Measurements from ENCODE around the gene FLAD1.
A peak's percentile ranks its signal among the peaks of the same experiment; 100 is the strongest.

The FLAD1 gene

DNA sequence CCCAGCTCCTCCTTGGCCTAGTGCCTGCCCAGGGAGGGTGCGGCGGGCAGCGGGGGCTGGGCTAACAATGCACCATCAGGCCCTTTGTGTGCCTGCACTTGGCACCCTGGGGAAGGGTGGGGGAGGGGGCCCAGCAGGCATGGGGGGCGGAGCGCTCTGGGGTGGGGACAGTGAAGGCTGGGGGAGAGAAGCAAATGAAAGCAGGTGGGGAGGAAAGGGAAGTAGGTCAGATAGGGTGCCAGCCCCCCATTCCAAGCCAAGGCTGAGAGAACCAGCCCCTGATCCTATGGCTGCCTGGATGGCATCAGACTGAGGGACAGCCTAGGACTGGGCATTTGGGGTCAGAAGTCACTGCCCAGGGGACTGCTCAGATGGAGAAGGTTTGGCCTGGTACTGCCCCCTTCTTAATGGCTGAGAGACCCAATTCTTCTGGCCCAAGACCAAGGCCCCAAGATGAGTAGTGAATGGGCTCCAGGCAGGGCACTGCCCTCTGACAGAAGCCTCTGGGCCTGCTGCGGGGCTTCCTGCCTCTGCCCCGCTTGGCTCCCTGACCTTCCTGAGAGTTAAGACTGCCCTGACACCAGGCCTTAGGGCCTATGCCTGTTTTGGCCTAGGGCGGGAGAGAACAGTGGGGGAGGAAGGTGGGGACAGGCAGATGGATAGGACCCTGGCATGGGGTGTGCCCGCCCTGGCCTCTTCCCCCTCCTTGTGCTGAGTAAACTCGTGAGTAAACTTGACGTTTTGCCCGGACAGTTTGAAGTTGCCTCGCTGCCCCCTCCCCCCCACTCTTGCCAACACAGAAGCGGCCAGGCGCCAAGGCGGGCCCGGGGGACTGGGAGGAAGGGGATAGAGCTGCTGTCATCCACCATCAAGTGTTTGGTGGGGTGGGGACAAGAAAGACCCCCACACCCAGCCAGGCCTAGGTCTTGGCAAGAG lies 22.2 kb downstream of the FLAD1 start:
- DNase-seq: no peak

- DNase-seq: no peak
Measured at GRCh38 chr1:155006601-155007101, 23.5 kb downstream of the FLAD1 start.

- DNase-seq: no peak
Measured at GRCh38 chr1:155007251-155007828, 24.2 kb downstream of the FLAD1 start.

DNA sequence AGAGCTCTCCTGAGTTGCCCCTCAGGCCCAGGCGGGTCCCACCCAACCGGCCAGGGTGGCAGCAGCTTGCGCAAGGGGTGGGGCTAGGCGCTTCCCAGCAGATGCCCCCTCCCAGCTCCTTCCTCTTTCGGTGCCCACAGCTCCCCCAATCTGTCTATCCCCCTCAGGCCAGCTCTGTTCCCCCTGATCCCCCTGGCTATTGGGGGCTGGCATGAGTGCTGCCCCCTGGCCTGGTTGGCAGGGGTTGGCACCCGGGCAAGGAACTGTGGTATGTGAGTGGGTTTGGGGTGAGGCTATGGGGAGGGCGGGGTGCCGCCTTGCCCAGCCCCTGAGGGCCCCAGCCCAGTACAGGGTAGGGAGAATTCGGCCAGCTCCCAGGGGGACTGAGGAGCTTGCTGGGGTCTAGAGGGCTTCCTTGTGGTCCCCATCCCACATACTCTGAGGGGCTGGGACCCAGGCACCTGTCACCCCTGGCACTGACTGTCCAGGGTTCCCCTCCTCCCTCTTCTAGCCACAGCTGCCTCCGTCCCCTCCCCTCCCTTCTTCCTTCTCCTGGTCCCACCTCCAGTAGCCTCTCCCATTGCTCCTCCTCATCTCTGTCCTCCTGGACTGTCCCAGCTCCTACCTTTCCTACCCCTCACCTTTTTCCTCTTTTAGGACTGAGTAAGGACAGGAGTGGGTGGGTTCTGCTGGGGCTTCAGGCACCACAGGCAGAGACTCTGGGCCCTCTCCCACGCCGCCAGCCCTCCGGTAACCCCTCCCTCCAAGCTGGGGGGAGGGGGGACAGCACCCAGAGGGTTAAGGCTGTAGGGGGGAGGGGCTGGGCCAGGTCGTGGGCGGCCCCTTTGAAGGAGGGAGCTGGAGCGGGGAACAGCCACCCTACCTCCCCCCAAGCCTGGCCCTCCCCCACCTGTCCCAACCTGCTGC lies 25.1 kb downstream of the FLAD1 start:
- DNase-seq: no peak

DNA sequence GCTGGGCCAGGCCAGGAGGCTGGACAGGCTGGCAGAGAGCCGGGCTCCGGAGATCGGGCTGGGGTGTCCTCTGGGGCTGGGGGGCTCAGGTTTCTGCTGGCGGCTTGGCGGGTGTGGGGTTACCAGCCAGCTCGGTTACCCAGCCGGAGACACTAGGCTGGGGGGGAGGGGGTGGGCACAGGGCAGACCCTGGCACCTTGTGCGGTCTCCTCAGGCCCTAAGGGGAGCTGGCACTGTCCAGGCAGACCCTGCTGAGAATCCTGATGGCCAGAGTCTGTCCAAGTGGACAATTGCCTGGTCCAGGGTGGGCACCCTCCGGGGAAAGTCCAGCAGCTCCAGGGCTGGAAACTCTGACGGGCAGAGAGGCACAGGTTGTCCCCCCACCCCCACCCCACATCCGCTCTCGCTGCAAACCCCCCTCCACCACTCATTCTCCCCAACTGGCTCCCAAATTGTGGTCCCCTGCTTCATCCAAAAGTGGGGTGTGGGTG lies 26.1 kb downstream of the FLAD1 start:
- DNase-seq: no peak

- DNase-seq: no peak
Measured at GRCh38 chr1:155009742-155010141, 26.6 kb downstream of the FLAD1 start.

GRCh38 chr1:155010211-155010918 lies 27.2 kb downstream of the FLAD1 start:
- DNase-seq: no peak

DNA sequence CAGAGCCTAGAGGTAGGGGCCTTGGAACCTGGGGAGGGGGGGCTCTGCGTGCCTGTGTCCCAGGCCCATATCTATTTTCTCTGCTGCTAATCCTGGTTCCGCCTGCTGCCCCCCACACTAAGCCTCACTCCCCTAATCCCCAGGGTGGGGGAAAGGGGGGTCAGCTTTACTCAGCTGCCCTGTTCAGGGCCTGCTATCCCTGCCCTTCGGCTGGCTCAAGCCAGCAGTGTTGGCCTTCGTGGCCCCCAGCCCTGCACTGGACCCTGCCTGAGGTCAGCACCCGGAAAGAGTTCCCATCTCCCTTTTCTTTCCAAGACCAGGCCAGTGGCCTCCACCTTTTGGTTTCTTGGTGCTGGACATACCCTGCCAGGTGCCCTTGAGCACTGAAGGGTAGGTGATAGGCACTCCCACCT lies 27.9 kb downstream of the FLAD1 start:
- no peak for DNase-seq

GRCh38 chr1:155011437-155012025 lies 28.4 kb downstream of the FLAD1 start:
- DNase-seq: no peak

GRCh38 chr1:155012026-155012546 lies 28.9 kb downstream of the FLAD1 start:
- DNase-seq: no peak

DNA sequence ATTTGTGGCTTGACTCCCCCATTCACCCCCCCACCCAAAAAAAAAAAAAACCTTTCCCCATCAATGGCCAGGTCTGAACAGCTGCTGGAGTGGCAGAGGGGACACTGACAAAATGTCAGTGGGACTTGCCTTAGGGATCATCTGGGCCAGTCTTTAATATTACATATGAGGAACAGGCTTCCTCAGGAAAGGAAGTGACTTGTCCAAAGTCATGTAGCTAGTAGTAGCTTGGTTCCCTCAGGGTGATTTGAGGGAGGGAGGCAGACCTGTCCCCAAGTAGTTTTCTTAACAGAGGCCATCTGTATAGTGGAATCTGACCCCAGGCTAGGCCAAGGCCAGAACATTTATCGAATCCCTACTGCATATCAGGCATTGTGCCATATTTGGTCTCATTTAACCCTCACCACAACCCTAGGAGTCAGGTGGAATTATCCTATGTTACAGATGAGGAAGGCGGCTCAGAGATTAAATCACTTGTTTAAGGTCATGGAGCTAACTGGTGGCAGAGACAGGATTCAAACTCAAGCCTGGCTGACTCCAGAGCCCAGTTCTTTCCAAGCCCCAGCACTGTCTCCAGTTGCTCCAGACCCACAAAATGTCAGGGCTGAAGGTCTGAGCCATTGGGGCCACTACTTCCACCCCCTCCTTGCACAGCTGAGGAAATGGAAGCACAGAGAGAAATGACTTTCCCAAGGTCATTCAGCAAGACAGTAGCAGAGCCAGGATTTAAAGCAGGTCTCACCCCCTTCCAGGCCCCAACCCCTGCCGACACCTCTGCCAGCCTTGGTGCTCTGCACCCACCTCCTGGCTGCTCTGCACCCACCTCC lies 29.8 kb downstream of the FLAD1 start:
- DNase-seq: no peak

DNA sequence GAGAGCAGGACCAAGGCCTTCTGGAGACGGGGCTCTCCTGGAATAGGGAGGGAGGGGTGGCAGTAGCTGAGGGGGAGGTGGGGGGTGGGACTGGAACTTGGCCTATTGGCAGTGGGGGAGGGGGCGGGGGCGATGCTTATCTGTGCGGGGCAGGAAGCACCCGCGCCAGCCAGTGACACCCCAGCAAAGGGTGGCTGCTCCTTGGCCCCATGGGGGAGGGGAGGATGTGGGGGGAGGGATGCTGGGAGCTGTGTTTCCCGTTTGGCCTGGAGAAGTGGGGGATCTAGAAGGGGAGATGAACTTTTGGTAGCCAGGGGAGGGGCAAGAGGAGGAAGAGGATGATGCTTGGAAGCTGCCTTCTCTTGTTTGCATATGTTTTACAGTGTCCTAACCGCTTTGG lies 30.5 kb downstream of the FLAD1 start:
- no peak for DNase-seq

DNA sequence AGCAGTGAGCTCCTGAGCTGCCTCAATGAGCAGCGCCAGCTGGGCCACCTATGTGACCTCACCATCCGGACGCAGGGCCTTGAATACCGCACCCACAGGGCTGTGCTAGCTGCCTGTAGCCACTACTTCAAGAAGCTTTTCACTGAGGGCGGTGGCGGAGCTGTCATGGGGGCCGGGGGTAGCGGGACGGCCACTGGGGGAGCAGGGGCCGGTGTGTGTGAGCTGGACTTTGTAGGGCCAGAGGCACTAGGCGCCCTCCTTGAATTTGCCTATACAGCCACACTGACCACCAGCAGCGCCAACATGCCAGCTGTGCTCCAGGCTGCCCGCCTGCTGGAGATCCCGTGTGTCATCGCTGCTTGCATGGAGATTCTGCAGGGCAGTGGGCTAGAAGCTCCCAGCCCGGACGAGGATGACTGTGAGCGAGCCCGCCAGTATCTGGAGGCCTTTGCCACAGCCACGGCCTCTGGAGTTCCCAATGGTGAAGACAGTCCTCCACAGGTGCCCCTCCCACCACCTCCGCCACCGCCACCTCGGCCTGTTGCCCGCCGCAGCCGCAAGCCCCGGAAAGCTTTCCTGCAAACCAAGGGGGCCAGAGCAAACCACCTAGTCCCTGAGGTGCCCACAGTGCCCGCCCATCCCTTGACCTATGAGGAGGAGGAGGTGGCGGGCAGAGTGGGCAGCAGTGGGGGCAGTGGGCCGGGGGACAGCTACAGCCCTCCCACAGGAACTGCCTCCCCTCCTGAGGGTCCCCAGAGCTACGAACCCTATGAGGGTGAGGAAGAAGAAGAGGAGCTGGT lies 31.8 kb downstream of the FLAD1 start:
- no peak for DNase-seq

DNA sequence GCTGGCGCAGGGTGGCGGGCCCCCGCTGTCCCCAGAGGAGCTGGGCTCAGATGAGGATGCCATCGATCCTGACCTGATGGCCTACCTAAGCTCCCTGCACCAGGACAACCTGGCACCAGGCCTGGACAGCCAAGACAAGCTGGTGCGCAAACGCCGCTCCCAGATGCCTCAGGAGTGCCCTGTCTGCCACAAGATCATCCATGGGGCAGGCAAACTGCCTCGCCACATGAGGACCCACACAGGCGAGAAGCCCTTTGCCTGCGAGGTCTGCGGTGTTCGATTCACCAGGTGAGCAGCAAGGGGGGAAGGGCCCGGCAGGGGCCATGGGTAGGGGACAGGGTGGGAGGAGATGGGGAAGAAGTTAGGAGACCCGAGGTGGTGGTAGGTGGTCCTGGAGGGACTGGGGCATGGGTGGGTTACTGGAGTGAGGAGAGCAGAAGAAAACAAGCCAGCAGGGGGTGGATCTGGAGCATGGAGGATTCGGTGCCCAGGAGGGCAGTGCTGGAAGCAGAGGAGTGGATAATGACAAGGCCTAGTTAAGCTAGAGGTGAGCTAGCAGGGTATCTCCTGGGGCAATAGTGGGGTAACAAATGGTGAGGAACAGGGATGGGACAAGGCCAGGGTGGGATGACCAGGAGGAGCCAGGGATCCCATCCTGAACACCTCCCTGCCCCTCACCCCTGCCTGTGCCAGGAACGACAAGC lies 32.5 kb downstream of the FLAD1 start:
- no peak for DNase-seq

GRCh38 chr1:155016231-155016831 lies 33.2 kb downstream of the FLAD1 start:
- no peak for DNase-seq

DNA sequence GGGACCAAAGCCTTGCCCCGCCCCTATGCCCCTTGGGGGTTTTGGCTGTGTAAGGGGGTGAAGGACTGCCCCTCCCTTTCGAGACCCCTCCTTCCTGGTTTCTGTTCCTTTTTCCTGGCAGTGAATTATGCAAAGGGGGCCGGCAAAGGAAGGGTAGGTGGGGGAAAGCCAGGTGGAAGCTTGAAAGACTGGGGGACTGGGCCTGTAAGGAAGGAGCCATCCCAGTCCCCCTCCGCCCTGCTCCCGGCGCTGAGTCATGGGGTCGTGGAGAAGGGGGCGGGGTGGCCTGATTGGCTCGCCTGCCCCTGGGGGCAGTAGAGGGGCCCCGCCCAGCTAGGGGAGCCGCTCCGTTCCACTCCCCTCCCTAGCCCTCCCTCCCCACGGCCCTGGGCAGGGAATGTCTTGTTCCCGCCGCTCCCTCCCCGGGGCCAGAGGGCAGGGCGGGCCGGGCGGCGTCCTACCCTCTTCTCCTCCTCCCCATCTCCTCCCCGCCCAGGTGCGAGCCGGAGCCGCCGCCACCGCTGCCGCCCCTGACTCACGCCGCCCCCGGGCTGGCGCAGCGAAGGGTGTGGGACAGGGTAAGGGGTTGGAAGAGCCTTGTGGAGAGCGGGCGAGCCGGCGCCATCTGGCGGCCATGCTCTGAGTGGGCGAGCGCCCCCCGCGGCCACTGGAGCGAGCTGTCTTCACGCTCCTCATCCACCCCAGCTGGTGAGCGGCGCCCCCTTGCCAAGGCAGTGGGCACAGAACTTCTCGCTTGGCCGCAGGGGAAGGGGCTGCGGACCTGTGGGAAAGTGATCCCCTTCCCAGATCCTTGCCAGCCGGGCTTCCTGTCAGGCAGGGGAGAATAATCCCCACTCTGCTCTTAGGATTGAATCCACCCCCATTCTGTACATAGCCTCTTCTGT lies 34.1 kb downstream of the FLAD1 start:
- DNase-seq: peak; percentile 73

DNA sequence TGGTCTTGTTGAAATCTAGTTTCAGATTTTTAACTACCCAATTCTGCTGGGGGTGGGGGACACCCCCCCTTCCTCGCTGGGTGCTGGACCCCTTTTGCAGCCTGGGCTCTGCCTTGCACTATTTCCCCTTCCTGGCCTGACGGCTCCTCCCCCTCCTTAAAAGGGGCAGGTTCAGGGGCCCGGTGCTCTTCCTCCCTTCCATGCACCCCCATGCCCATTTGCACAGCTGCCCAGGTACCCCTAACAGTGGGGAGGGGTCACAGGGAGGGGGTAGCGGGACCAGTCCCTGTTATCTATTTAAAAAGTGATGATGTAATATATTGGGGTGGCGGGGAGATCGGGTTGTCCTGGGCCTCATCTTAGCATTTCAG lies 34.8 kb downstream of the FLAD1 start:
- no peak for DNase-seq
